HG03575 (cell line): Measurements from ENCODE around the gene CBX7.

Experiments used
- ATAC-seq: cut with Tn5 transposase; IDR thresholded peaks from one replicate; pipeline ENCODE4 v1.9.1; 2021; ENCODE audit not compliant: unreplicated experiment, insufficient number of reproducible peaks, low FRiP score; ENCODE audit errors: extremely low read depth

Gene CBX7

DNA sequence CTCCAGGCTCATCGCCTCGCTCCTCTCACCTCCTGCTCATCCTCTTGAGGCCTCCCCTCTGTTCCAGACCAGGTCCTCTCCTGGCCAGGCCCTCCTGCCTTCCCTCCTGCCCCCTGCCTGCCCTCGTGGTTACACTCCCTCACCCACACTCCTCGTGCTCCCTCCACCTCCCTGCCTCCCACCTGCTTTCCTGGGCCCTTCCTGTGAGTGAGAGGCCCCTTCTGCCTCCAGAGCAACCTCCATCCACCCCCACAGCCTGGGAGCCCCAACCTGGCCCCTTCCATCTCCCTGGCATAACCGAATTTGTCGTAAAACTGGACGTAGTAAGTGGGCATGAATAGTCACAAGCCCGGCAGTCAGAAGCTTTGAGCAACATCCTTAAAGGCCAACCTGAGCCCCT lies 70.9 kb downstream of the CBX7 start:
- ATAC-seq, result no peak

DNA sequence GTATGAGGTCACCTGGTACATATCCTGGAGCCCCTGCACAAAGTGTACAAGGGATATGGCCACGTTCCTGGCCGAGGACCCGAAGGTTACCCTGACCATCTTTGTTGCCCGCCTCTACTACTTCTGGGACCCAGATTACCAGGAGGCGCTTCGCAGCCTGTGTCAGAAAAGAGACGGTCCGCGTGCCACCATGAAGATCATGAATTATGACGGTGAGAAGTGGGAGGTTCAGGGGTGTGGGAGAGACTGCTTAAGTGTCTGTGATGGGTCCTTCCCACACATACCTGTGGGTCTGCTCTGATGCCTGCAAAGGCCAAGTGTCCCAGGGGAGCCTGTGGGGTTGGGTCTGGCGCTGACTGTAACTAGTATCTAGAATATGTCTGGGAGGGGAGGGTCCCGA lies 71.5 kb downstream of the CBX7 start:
- no peak for ATAC-seq
